Measurements from ENCODE around the gene HACD3.

HACD3 gene

DNA sequence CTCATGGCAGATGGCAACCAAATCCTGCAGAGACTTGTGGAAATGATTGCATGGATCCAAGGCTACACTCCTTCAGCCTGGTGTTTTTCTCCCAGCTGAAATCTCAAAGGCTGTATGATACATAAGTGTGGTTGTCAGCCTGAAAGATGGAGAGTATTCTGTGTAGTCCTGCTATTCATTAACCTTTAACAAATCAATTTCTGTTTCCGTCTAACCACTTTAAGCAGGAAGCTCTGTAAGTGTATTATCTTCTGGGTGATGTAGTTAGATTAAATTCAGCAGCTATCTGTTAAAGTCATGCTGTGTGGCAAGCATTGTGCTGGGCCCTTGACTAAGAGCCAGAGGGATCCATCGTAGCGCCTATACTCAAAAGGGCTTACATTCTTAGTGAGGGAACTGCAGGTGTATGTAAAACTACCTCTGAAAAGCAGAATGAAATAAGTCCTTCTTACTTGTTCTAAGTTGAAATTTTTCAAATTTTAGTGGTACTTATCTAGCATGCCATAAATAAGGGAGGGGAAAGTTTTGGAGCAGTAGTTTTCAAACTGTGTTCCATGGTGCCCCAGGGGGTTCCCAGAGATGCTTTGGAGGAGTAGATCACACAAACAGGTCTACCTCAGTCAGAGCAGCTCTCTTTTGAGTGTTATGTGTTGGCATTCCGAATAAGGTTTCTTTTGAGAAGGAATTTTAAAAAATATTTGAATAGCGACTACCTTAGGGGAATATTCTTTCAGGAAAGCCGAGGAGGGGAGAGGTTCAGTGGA lies 28.9 kb downstream of the HACD3 start:
- H3K9me3 Mint-ChIP-seq: no peaks in the 10 kb centered on the region
- no peak for DNase-seq (ENCODE audit: low spot score)
- H3K36me3 Mint-ChIP-seq (ENCODE audit: low read depth): peaks cover 22% of the 10 kb centered on the region
- H3K27ac Mint-ChIP-seq: no peak overlapping the region
- H3K27me3 Mint-ChIP-seq (ENCODE audit: low read depth): no peaks in the 10 kb centered on the region
- no peaks in the 10 kb centered on the region for H3K4me1 Mint-ChIP-seq (ENCODE audit: low read depth)
- no peak overlapping the region for H3K4me3 Mint-ChIP-seq

- H3K27me3 Mint-ChIP-seq (ENCODE audit: low read depth): no peaks in the 10 kb centered on the region
- no peak overlapping the region for H3K4me3 Mint-ChIP-seq
Observed at GRCh38 chr15:65559941-65560340, 29.7 kb downstream of the HACD3 start.

DNA sequence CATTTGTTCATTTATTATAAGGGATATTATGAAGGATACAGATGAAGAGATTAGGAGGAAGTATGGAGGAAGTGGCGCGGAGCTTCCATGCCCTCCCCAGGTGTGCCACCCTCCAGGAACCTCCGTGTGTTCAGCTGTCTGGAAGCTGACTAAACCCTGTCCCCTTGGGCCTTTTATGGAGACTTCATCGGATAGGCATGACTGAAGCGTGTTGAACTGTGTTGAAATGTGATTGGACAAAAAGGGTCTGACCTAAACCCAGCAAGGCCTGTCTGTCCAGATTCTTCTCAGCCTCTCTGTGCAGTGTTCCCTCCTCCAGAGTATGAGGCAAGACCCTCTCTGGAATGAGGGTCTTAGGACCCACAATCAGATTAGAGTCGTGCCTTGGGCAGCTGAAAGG lies 31.7 kb downstream of the HACD3 start:
- no peak for DNase-seq (ENCODE audit: low spot score)
- no peaks in the 10 kb centered on the region for H3K27me3 Mint-ChIP-seq (ENCODE audit: low read depth)
- H3K4me3 Mint-ChIP-seq: no peak overlapping the region
- no peaks in the 10 kb centered on the region for H3K9me3 Mint-ChIP-seq
- no peaks in the 10 kb centered on the region for H3K4me1 Mint-ChIP-seq (ENCODE audit: low read depth)
- H3K27ac Mint-ChIP-seq: no peak overlapping the region
- H3K36me3 Mint-ChIP-seq (ENCODE audit: low read depth): peaks cover 39% of the 10 kb centered on the region

More at GRCh38 chr15:65559941-65560340, 29.7 kb downstream of the HACD3 start:
- DNase-seq (ENCODE audit: low spot score): no peak
- peaks cover 28% of the 10 kb centered on the region for H3K36me3 Mint-ChIP-seq (ENCODE audit: low read depth)
- H3K27ac Mint-ChIP-seq: no peak overlapping the region
- H3K9me3 Mint-ChIP-seq: no peaks in the 10 kb centered on the region
- H3K4me1 Mint-ChIP-seq (ENCODE audit: low read depth): no peaks in the 10 kb centered on the region

DNA sequence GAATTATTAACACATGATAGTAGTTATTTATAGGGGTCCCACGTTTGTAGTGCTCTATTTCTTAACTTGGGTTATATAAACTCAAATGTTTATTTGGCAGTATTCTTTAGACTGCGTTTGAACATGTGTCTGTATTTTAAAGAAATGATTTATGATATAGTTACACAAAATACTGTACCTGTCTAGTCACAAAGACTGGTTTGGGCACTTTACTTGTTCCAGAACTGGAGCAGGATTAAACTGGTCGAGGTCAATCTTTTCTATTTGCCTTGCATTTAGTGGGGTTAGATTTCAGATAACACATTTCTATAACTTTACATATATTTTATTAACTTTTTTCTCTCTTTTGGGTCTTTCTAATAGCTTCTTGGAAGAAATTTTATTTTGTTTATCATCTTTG lies 39.5 kb downstream of the HACD3 start:
- Mint-ChIP-seq H3K9me3 (no peaks in the 10 kb centered on the region), H3K27ac (no peak overlapping the region)

GRCh38 chr15:65571971-65572370 lies 41.7 kb downstream of the HACD3 start:
- H3K36me3 Mint-ChIP-seq (ENCODE audit: low read depth): peaks cover 19% of the 10 kb centered on the region
- H3K4me1 Mint-ChIP-seq (ENCODE audit: low read depth): no peaks in the 10 kb centered on the region
- no peak overlapping the region for H3K27ac Mint-ChIP-seq
- DNase-seq (ENCODE audit: low spot score): no peak
- no peaks in the 10 kb centered on the region for H3K27me3 Mint-ChIP-seq (ENCODE audit: low read depth)
- H3K9me3 Mint-ChIP-seq: no peaks in the 10 kb centered on the region
- H3K4me3 Mint-ChIP-seq: no peak overlapping the region

More for the DNA sequence above, 39.5 kb downstream of the HACD3 start:
- no peaks in the 10 kb centered on the region for H3K27me3 Mint-ChIP-seq (ENCODE audit: low read depth)
- H3K4me3 Mint-ChIP-seq: no peak overlapping the region
- no peak for DNase-seq (ENCODE audit: low spot score)
- H3K36me3 Mint-ChIP-seq (ENCODE audit: low read depth): peaks cover 33% of the 10 kb centered on the region
- no peaks in the 10 kb centered on the region for H3K4me1 Mint-ChIP-seq (ENCODE audit: low read depth)

DNA sequence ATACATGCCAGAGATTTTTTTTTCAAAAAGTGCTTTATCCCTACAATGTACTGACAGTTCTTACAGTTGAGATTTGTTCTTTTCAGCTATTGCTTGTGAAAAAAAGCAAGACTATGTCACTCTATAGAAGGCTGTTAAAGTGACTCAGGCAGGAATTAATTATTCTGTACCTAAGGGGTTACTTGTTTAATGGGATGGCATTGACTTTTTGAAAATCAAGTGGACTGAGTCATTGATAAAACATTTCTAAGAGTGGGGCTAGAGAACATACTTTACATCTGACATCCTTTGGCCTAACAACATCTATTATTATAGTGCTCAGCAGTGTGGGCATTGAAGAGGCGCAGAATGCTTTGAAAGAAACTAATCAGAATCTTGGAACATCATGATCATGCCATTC lies 46.4 kb downstream of the HACD3 start:
- Mint-ChIP-seq H3K9me3 (no peaks in the 10 kb centered on the region), H3K27me3 (ENCODE audit: low read depth) (no peaks in the 10 kb centered on the region), H3K36me3 (ENCODE audit: low read depth) (peaks cover 34% of the 10 kb centered on the region), H3K27ac (no peak overlapping the region), H3K4me3 (no peak overlapping the region), H3K4me1 (ENCODE audit: low read depth) (no peaks in the 10 kb centered on the region)
- DNase-seq (ENCODE audit: low spot score): no peak

- Mint-ChIP-seq H3K27ac (no peak overlapping the region), H3K4me1 (ENCODE audit: low read depth) (no peaks in the 10 kb centered on the region), H3K9me3 (no peaks in the 10 kb centered on the region), H3K27me3 (ENCODE audit: low read depth) (no peaks in the 10 kb centered on the region), H3K4me3 (no peak overlapping the region), H3K36me3 (ENCODE audit: low read depth) (peaks cover 38% of the 10 kb centered on the region)
- no peak for DNase-seq (ENCODE audit: low spot score)
Observed at GRCh38 chr15:65577129-65577996, 47.1 kb downstream of the HACD3 start.

- DNase-seq (ENCODE audit: low spot score): no peak
- peaks cover 53% of the 10 kb centered on the region for H3K36me3 Mint-ChIP-seq (ENCODE audit: low read depth)
- peaks cover 14% of the 10 kb centered on the region for H3K4me1 Mint-ChIP-seq (ENCODE audit: low read depth)
- no peaks in the 10 kb centered on the region for H3K9me3 Mint-ChIP-seq
- no peaks in the 10 kb centered on the region for H3K27me3 Mint-ChIP-seq (ENCODE audit: low read depth)
- no peak overlapping the region for H3K4me3 Mint-ChIP-seq
- H3K27ac Mint-ChIP-seq: no peak overlapping the region
Observed at GRCh38 chr15:65578904-65579728, 48.9 kb downstream of the HACD3 start.

GRCh38 chr15:65579762-65580161 lies 49.5 kb downstream of the HACD3 start:
- Mint-ChIP-seq H3K27ac (no peak overlapping the region), H3K9me3 (no peaks in the 10 kb centered on the region), H3K36me3 (ENCODE audit: low read depth) (peaks cover 59% of the 10 kb centered on the region), H3K4me3 (no peak overlapping the region), H3K4me1 (ENCODE audit: low read depth) (peaks cover 19% of the 10 kb centered on the region), H3K27me3 (ENCODE audit: low read depth) (no peaks in the 10 kb centered on the region)
- no peak for DNase-seq (ENCODE audit: low spot score)

- Mint-ChIP-seq H3K9me3 (no peaks in the 10 kb centered on the region), H3K27ac (no peak overlapping the region), H3K4me1 (ENCODE audit: low read depth) (peaks cover 19% of the 10 kb centered on the region), H3K27me3 (ENCODE audit: low read depth) (no peaks in the 10 kb centered on the region), H3K4me3 (no peak overlapping the region), H3K36me3 (ENCODE audit: low read depth) (peaks cover 60% of the 10 kb centered on the region)
- DNase-seq (ENCODE audit: low spot score): no peak
Observed at GRCh38 chr15:65580287-65580686, 50.0 kb downstream of the HACD3 start.

DNA sequence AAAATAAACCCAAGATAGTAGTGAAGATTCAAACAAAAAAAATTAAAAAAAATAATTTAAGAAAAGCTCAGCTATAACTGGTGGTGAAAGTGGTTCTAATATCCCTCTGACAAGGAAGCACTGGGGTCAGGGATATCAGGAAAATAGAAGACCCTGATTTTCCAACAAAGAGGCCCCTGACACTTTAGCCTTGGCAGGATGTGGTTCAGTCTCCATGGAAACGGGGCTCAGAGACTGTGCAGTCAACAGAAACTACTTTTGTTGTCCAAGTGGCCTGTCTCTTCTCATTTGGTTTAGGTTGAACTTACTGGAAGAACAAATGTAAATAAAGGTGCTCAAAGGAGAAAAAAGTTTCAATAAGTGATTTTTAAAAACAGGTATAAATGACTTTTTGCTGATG lies 53.4 kb downstream of the HACD3 start:
- H3K9me3 Mint-ChIP-seq: no peaks in the 10 kb centered on the region
- peak overlapping the region; percentile 60 for H3K4me3 Mint-ChIP-seq
- H3K36me3 Mint-ChIP-seq (ENCODE audit: low read depth): peaks cover 58% of the 10 kb centered on the region
- peaks cover 19% of the 10 kb centered on the region for H3K4me1 Mint-ChIP-seq (ENCODE audit: low read depth)
- H3K27ac Mint-ChIP-seq: peak overlapping the region; percentile 77
- H3K27me3 Mint-ChIP-seq (ENCODE audit: low read depth): no peaks in the 10 kb centered on the region
- DNase-seq (ENCODE audit: low spot score): peak; percentile 45

- Mint-ChIP-seq H3K4me1 (ENCODE audit: low read depth) (peaks cover 19% of the 10 kb centered on the region), H3K36me3 (ENCODE audit: low read depth) (peaks cover 55% of the 10 kb centered on the region), H3K27ac (peak overlapping the region; percentile 77), H3K4me3 (peak overlapping the region; percentile 60), H3K27me3 (ENCODE audit: low read depth) (no peaks in the 10 kb centered on the region), H3K9me3 (no peaks in the 10 kb centered on the region)
- DNase-seq (ENCODE audit: low spot score): no peak
Observed at GRCh38 chr15:65584241-65584640, 54.0 kb downstream of the HACD3 start.

DNA sequence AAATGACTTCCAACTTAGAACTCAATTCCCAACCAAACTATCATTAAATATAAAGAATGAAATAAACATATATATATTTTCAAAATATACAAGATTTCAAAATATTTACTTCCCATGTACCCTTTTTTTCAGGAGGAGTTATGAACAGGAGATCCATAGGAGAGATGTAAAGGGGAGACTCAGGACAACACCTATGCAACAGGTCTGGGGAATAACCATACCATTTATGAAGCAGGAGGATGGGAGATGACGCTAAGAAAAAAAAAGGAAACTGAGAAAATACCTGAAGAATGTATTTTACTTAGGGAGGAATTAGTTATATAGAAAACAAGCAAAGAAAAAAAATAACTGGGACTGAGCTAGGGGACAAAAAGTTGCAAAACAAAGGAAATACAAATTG lies 56.8 kb downstream of the HACD3 start:
- H3K27ac Mint-ChIP-seq: no peak overlapping the region
- H3K27me3 Mint-ChIP-seq (ENCODE audit: low read depth): no peaks in the 10 kb centered on the region
- H3K9me3 Mint-ChIP-seq: no peaks in the 10 kb centered on the region
- H3K36me3 Mint-ChIP-seq (ENCODE audit: low read depth): peaks cover 55% of the 10 kb centered on the region
- peaks cover 19% of the 10 kb centered on the region for H3K4me1 Mint-ChIP-seq (ENCODE audit: low read depth)
- H3K4me3 Mint-ChIP-seq: no peak overlapping the region
- no peak for DNase-seq (ENCODE audit: low spot score)

DNA sequence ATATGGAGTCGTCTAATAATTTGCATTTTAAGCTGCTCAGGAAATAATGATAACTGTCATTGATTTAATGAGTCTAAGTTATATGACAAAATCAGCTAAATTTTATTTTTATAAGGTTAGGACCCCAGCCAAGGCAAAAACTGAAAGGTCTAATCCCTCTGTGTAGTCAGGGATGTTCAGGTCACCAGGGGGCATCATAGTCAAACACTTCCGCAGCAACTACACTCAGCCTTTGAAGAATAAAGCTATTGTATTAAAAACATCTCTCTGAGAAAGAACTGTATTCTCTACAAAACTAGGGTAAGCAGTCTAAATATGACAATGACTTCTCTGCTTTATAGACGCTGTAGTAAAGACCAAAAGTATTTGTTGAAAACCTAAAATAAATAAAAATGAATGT lies 65.7 kb downstream of the HACD3 start:
- no peaks in the 10 kb centered on the region for H3K9me3 Mint-ChIP-seq
- H3K4me3 Mint-ChIP-seq: no peak overlapping the region
- H3K27me3 Mint-ChIP-seq (ENCODE audit: low read depth): no peaks in the 10 kb centered on the region
- peaks cover 38% of the 10 kb centered on the region for H3K36me3 Mint-ChIP-seq (ENCODE audit: low read depth)
- peaks cover 5% of the 10 kb centered on the region for H3K4me1 Mint-ChIP-seq (ENCODE audit: low read depth)
- no peak overlapping the region for H3K27ac Mint-ChIP-seq
- DNase-seq (ENCODE audit: low spot score): no peak
